ENCODE results near the gene CASTOR1.

CASTOR1 gene

GRCh38 chr22:30297991-30298701, 8.8 kb upstream of the CASTOR1 start:
- no peak for DNase-seq

GRCh38 chr22:30297276-30297990, 8.1 kb upstream of the CASTOR1 start:
- DNase-seq: no peak

- no peak for DNase-seq
These were observed 7.5 kb upstream of the CASTOR1 start for GRCh38 chr22:30296833-30297232.

GRCh38 chr22:30296324-30296723, 7.0 kb upstream of the CASTOR1 start:
- DNase-seq: no peak

GRCh38 chr22:30295576-30295975, 6.3 kb upstream of the CASTOR1 start:
- no peak for DNase-seq

GRCh38 chr22:30294830-30295229, 5.5 kb upstream of the CASTOR1 start:
- DNase-seq: no peak

- no peak for DNase-seq
These were observed 4.8 kb upstream of the CASTOR1 start for GRCh38 chr22:30294066-30294465.

GRCh38 chr22:30293026-30293425, 3.7 kb upstream of the CASTOR1 start:
- no peak for DNase-seq

GRCh38 chr22:30292069-30292970, 3.0 kb upstream of the CASTOR1 start:
- DNase-seq: no peak

- no peak for DNase-seq
These were observed 2.0 kb upstream of the CASTOR1 start for GRCh38 chr22:30291058-30291892.

GRCh38 chr22:30290342-30291057, 1.2 kb upstream of the CASTOR1 start:
- DNase-seq: no peak

- no peak for DNase-seq
These were observed 642 bp upstream of the CASTOR1 start for GRCh38 chr22:30289980-30290313.

GRCh38 chr22:30288419-30289140, 725 bp downstream of the CASTOR1 start:
- DNase-seq: no peak

- DNase-seq: peak; percentile 81
These were observed 1.5 kb downstream of the CASTOR1 start for GRCh38 chr22:30287648-30288418.

- DNase-seq: peak; percentile 38
These were observed 2.3 kb downstream of the CASTOR1 start for GRCh38 chr22:30286813-30287647.

GRCh38 chr22:30286331-30286730, 3.0 kb downstream of the CASTOR1 start:
- DNase-seq: no peak

- no peak for DNase-seq
These were observed 3.5 kb downstream of the CASTOR1 start for GRCh38 chr22:30285846-30286200.

- DNase-seq: no peak
These were observed 4.0 kb downstream of the CASTOR1 start for GRCh38 chr22:30285176-30285845.

GRCh38 chr22:30284666-30285065, 4.6 kb downstream of the CASTOR1 start:
- DNase-seq: no peak

Measured in NCI-H1694 (cell line).